HepG2 (cell line): Measurements from ENCODE around the gene TCTA. TPM values are rescaled to one million over a fixed set of nuclear protein-coding genes. Genes with fewer than 3 reads are reported as not detected.
A peak's percentile ranks its signal among the peaks of the same experiment; 100 is the strongest.

Experiments used
- FOXJ3 ChIP-seq: sonication (generic); formaldehyde crosslinking; IDR thresholded peaks from 2 replicates; pipeline ENCODE4 v1.4.0; 2020; ENCODE audit warnings: missing genetic modification reagents, mild to moderate bottlenecking, borderline replicate concordance
- HNF4G ChIP-seq, 2 experiments: sonication (generic) in 1 of 2; formaldehyde crosslinking in 1 of 2; IDR thresholded peaks; 2 replicates each; pipeline versions ENCODE4 v1.4.0 to v1.6.1; 2011 to 2020; ENCODE audit warnings: borderline replicate concordance in 2 of 2, low read depth in 2 of 2, mild to moderate bottlenecking in 2 of 2, low read length in 1 of 2, missing genetic modification reagents in 1 of 2, moderate library complexity in 1 of 2
- IKZF4 ChIP-seq: sonication (generic); formaldehyde crosslinking; IDR thresholded peaks from 2 replicates; pipeline ENCODE4 v1.5.1; 2020; ENCODE audit warnings: borderline replicate concordance, mild to moderate bottlenecking, low read depth, missing genetic modification reagents; ENCODE audit errors: not compliant biosample characterization
- MBNL3 ChIP-seq: fragments of 250-450 bp; sonication (Bioruptor Pico); conservative IDR thresholded peaks from 2 replicates; pipeline ENCODE4 v1.8.0; 2022; ENCODE audit warnings: mild to moderate bottlenecking, inconsistent platforms
- NFE2L2 ChIP-seq: fragments of 150-350 bp; IDR thresholded peaks from 2 replicates; pipeline ENCODE4 v1.6.1; 2014; ENCODE audit warnings: low read length
- NR2F2 ChIP-seq: IDR thresholded peaks from 2 replicates; pipeline ENCODE4 v1.6.1; 2012; ENCODE audit warnings: low read depth, inconsistent platforms, borderline replicate concordance
- REL ChIP-seq: sonication (generic); formaldehyde crosslinking; conservative IDR thresholded peaks from 2 replicates; pipeline ENCODE4 v1.8.0; 2022; ENCODE audit warnings: mild to moderate bottlenecking, missing genetic modification reagents, moderate library complexity
- SIN3A ChIP-seq: IDR thresholded peaks from 2 replicates; pipeline ENCODE4 v1.6.1; 2011; ENCODE audit warnings: low read depth, mild to moderate bottlenecking, control low read depth, low read length, borderline replicate concordance
- ZNF329 ChIP-seq: sonication (generic); formaldehyde crosslinking; IDR thresholded peaks from 2 replicates; pipeline ENCODE4 v1.9.0; 2021; ENCODE audit warnings: low read depth, mild to moderate bottlenecking, missing genetic modification reagents
- ZNF44 ChIP-seq: sonication (generic); formaldehyde crosslinking; IDR thresholded peaks from 2 replicates; pipeline ENCODE4 v1.5.1; 2020; ENCODE audit warnings: mild to moderate bottlenecking, missing genetic modification reagents
- polyA plus RNA-seq, 8 experiments: library from polyadenylated mRNA; depleted of rRNA in 3 of 8; stranded (reverse) in 7 of 8; unstranded in 1 of 8; fragments of >200 nt; fragmentation: Illumina TruSeq in 4 of 8; extraction: Trizol in 4 of 8; gene quantifications; 2 replicates each; pipeline versions ENCODE4 v1.2.1 to v1.2.3, GENCODE V29; 2011 to 2016; ENCODE audit warnings: low read depth in 4 of 8, missing spikeins in 1 of 8, mixed read lengths in 1 of 8; ENCODE audit not compliant: insufficient read depth in 1 of 8
- total RNA-seq, 5 experiments: library from RNA; depleted of rRNA; stranded (reverse); fragments of >200 nt; fragmentation: Illumina TruSeq; extraction: Trizol; gene quantifications; 2 replicates each; pipeline ENCODE4 v1.2.3, GENCODE V29; 2016; ENCODE audit warnings: low read depth in 1 of 5
- TF ChIP-seq, protein P1 (sequence below): IDR thresholded peaks from 2 replicates; pipeline ENCODE4 v1.6.1; 2016; ENCODE audit warnings: low read depth
- TF ChIP-seq, protein P2 (sequence below): sonication (generic); formaldehyde crosslinking; IDR thresholded peaks from 2 replicates; pipeline ENCODE4 v1.4.0; 2020; ENCODE audit warnings: missing genetic modification reagents, borderline replicate concordance
- TF ChIP-seq, protein P3 (sequence below): sonication (generic); formaldehyde crosslinking; IDR thresholded peaks from 2 replicates; pipeline ENCODE4 v1.4.0; 2020; ENCODE audit warnings: mild to moderate bottlenecking, missing genetic modification reagents
- TF ChIP-seq, protein P4 (sequence below): sonication (generic); IDR thresholded peaks from 2 replicates; pipeline ENCODE4 v1.6.1; 2016; ENCODE audit warnings: low read depth, borderline replicate concordance
- TF ChIP-seq, protein P5 (sequence below): sonication (generic); formaldehyde crosslinking; IDR thresholded peaks from 2 replicates; pipeline ENCODE4 v1.4.0; 2020; ENCODE audit warnings: missing genetic modification reagents, borderline replicate concordance

TCTA gene
- total and polyA plus RNA-seq, 2 of the 13 experiments (the other 11 are each of a cell fraction or from before 2014, with no cell fraction given), result 8.3 to 13.2 TPM

DNA sequence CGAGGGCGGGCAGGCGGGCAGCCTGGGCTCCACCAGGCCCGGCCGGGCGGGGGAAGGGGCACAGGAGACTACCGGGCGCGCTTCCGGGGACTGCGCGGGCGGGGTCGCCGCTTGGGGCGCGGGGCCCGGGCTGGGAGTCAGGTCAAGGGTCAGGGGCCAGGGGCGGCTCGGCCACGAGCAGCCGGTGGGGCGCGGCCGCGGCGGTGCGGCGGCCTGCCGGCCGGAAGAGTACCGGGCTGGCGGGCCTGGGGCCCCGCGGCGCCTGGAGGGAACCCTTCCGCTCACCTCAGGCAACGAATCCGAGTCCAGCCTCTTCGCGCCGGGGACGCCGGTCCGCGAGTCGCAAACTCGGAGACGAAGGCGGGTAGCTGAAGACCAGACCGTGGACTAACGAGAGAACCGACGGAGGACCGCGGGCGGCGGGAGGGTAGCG, 672 bp upstream of the TCTA start (continued):
- TF ChIP-seq HNF4G (IDR thresholded peaks at IDR 0.05; ENCODE audit: borderline replicate concordance, low read depth, low read length) (peak; percentile 16; the same call in 1 of the 2 replicates), HNF4G (CRISPR knock-in tag; IDR thresholded peaks at IDR 0.05; ENCODE audit: borderline replicate concordance, low read depth) (no peak), NFE2L2 (no peak), ZNF329 (no peak), ZNF44 (CRISPR knock-in tag) (no peak), IKZF4 (CRISPR knock-in tag) (peak; percentile 58), FOXJ3 (CRISPR knock-in tag) (no peak), REL (CRISPR knock-in tag) (peak; percentile 72; the same call in 1 of the 2 replicates), NR2F2 (peak; percentile 54; the same call in 1 of the 2 replicates), MBNL3 (CRISPR knock-in tag) (no peak), SIN3A (0 out of 2 replicates have a peak, but pooled peaks have one; percentile 5)
- TF ChIP-seq, protein P1, sequence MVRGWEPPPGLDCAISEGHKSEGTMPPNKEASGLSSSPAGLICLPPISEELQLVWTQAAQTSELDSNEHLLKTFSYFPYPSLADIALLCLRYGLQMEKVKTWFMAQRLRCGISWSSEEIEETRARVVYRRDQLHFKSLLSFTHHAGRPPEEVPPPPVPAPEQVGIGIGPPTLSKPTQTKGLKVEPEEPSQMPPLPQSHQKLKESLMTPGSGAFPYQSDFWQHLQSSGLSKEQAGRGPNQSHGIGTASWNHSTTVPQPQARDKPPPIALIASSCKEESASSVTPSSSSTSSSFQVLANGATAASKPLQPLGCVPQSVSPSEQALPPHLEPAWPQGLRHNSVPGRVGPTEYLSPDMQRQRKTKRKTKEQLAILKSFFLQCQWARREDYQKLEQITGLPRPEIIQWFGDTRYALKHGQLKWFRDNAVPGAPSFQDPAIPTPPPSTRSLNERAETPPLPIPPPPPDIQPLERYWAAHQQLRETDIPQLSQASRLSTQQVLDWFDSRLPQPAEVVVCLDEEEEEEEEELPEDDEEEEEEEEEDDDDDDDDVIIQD (CRISPR knock-in tag), result no peak
- TF ChIP-seq, protein P2, sequence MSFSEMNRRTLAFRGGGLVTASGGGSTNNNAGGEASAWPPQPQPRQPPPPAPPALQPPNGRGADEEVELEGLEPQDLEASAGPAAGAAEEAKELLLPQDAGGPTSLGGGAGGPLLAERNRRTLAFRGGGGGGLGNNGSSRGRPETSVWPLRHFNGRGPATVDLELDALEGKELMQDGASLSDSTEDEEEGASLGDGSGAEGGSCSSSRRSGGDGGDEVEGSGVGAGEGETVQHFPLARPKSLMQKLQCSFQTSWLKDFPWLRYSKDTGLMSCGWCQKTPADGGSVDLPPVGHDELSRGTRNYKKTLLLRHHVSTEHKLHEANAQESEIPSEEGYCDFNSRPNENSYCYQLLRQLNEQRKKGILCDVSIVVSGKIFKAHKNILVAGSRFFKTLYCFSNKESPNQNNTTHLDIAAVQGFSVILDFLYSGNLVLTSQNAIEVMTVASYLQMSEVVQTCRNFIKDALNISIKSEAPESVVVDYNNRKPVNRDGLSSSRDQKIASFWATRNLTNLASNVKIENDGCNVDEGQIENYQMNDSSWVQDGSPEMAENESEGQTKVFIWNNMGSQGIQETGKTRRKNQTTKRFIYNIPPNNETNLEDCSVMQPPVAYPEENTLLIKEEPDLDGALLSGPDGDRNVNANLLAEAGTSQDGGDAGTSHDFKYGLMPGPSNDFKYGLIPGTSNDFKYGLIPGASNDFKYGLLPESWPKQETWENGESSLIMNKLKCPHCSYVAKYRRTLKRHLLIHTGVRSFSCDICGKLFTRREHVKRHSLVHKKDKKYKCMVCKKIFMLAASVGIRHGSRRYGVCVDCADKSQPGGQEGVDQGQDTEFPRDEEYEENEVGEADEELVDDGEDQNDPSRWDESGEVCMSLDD (CRISPR knock-in tag), result no peak
- TF ChIP-seq, protein P3, sequence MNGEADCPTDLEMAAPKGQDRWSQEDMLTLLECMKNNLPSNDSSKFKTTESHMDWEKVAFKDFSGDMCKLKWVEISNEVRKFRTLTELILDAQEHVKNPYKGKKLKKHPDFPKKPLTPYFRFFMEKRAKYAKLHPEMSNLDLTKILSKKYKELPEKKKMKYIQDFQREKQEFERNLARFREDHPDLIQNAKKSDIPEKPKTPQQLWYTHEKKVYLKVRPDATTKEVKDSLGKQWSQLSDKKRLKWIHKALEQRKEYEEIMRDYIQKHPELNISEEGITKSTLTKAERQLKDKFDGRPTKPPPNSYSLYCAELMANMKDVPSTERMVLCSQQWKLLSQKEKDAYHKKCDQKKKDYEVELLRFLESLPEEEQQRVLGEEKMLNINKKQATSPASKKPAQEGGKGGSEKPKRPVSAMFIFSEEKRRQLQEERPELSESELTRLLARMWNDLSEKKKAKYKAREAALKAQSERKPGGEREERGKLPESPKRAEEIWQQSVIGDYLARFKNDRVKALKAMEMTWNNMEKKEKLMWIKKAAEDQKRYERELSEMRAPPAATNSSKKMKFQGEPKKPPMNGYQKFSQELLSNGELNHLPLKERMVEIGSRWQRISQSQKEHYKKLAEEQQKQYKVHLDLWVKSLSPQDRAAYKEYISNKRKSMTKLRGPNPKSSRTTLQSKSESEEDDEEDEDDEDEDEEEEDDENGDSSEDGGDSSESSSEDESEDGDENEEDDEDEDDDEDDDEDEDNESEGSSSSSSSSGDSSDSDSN, result peak; percentile 80; the same call in 1 of the 2 replicates
- TF ChIP-seq, protein P4, sequence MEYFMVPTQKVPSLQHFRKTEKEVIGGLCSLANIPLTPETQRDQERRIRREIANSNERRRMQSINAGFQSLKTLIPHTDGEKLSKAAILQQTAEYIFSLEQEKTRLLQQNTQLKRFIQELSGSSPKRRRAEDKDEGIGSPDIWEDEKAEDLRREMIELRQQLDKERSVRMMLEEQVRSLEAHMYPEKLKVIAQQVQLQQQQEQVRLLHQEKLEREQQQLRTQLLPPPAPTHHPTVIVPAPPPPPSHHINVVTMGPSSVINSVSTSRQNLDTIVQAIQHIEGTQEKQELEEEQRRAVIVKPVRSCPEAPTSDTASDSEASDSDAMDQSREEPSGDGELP, result no peak
- TF ChIP-seq, protein P5, sequence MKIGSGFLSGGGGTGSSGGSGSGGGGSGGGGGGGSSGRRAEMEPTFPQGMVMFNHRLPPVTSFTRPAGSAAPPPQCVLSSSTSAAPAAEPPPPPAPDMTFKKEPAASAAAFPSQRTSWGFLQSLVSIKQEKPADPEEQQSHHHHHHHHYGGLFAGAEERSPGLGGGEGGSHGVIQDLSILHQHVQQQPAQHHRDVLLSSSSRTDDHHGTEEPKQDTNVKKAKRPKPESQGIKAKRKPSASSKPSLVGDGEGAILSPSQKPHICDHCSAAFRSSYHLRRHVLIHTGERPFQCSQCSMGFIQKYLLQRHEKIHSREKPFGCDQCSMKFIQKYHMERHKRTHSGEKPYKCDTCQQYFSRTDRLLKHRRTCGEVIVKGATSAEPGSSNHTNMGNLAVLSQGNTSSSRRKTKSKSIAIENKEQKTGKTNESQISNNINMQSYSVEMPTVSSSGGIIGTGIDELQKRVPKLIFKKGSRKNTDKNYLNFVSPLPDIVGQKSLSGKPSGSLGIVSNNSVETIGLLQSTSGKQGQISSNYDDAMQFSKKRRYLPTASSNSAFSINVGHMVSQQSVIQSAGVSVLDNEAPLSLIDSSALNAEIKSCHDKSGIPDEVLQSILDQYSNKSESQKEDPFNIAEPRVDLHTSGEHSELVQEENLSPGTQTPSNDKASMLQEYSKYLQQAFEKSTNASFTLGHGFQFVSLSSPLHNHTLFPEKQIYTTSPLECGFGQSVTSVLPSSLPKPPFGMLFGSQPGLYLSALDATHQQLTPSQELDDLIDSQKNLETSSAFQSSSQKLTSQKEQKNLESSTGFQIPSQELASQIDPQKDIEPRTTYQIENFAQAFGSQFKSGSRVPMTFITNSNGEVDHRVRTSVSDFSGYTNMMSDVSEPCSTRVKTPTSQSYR (CRISPR knock-in tag), result peak; percentile 37; the same call in 1 of the 2 replicates
